ENCODE data around the gene PSTPIP1. TPM values are rescaled to one million over a fixed set of nuclear protein-coding genes. Genes with fewer than 3 reads are reported as not detected.

PSTPIP1 gene
- total and polyA plus RNA-seq, 2 of the 4 experiments (the other 2 are of a cell fraction), result 0.36 to 1.1 TPM

DNA sequence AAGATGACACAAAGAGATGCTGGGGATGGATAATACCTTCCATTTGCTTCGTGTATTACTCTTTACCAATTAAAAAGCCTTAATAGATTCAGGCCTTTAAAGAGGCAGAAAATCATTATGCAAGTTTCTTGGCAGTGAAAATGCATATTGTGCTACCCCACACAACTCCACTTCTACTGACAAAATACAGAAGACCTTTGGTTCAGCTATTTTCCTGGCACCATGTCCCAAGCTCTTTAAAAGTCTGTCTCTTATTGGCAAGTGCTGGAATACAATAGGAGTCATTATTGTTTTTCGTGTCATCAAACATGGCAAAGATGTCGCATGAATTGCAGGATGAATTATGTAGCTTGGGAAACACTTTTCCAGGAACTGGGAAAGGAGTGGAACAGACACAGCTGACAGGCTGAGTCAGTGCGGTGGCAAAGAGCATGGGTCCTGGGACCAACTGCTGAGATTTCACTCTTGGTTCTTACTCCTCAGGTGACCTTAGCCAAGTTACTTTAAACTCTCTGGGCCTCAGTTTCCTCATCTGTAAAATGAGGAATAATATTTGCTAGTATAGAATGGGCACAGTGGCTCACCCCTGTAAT lies 81.5 kb downstream of the PSTPIP1 start:
- dilution Hi-C loops (cut with HindIII; ENCODE audit: low sequenced_read_pairs, unreplicated experiment) (no loop called here), intact Hi-C loops (cut with micrococcal nuclease) (no loop called here), in situ Hi-C loops (cut with MboI; ENCODE audit: low sequenced_read_pairs) (no loop called here)
- Histone ChIP-seq H3K27ac (ENCODE audit: insufficient read depth, low read length) (no peak overlapping the region), H4K91ac (ENCODE audit: insufficient read depth, low read depth, low read length) (no peak overlapping the region), H2BK120ac (ENCODE audit: low read depth, low read length) (no peak overlapping the region), H2AFZ (replicated peaks; ENCODE audit: low read length, poor library complexity) (no peak overlapping the region), H3K18ac (ENCODE audit: low read depth, low read length) (no peak overlapping the region), H3K14ac (replicated peaks; ENCODE audit: low read depth, low read length) (no peak overlapping the region), H2AK9ac (replicated peaks; ENCODE audit: low read depth, low read length, poor library complexity) (no peak overlapping the region), H3K9ac (ENCODE audit: low read depth, low read length) (no peak overlapping the region), H3K9me3 (ENCODE audit: control insufficient read depth, insufficient read depth, low read length) (no peaks in the 10 kb centered on the region), H3K4me2 (ENCODE audit: low read depth, low read length) (no peak overlapping the region), H3K4ac (ENCODE audit: low read depth, low read length) (no peak overlapping the region), H3K23ac (ENCODE audit: low read depth, low read length) (no peak overlapping the region), H4K5ac (ENCODE audit: low read depth, low read length) (no peak overlapping the region), H3K56ac (ENCODE audit: extremely low read depth, insufficient read depth, low read length) (no peak overlapping the region), H3K9me1 (ENCODE audit: insufficient read depth, low read length) (no peaks in the 10 kb centered on the region), H3K79me1 (ENCODE audit: low read depth in 1 of 2, low read length in 2 of 2) (no peaks in the 10 kb centered on the region), H2AK5ac (ENCODE audit: low read depth, low read length) (no peak overlapping the region), H3K27me3 (ENCODE audit: control insufficient read depth, insufficient read depth, low read length) (peaks cover 5% of the 10 kb centered on the region), H2BK15ac (ENCODE audit: low read depth, low read length) (no peak overlapping the region), H2BK20ac (ENCODE audit: low read depth, low read length) (no peak overlapping the region), H4K8ac (ENCODE audit: low read depth in 2 of 2, low read length in 2 of 2) (no peak overlapping the region), H4K20me1 (ENCODE audit: insufficient read depth, low read length) (no peaks in the 10 kb centered on the region), H3K36me3 (ENCODE audit: control insufficient read depth, insufficient read depth, low read length) (no peaks in the 10 kb centered on the region), H3K4me1 (ENCODE audit: control insufficient read depth, insufficient read depth, low read length) (no peaks in the 10 kb centered on the region; the same call in 1 of the 2 replicates), H3K4me3 (ENCODE audit: insufficient read depth, low read depth, low read length) (no peak overlapping the region), H2BK5ac (ENCODE audit: low read depth, low read length, poor library complexity, severe bottlenecking) (no peak overlapping the region)
- DNase-seq (no peak), ATAC-seq (ENCODE audit: low read depth) (no peak)
- ChIA-PET CTCF (no interaction called here), POLR2A (ENCODE audit: unreplicated experiment) (no interaction called here)
- no TSS peak for BruUV-seq (replicated peaks)
- WGBS, 2 experiments (ENCODE audit: extremely low coverage in 2 of 2, insufficient read length in 1 of 2), result 67% methylated on average over 1 of the region's 4 CpGs; no CpG with 5 or more reads in 1 of the 2 experiments
- TF ChIP-seq BHLHE40 (IDR thresholded peaks at IDR 0.05; ENCODE audit: low read depth, low read length), result no peak
- no peak for TF ChIP-seq RCOR1 (IDR thresholded peaks at IDR 0.05; ENCODE audit: insufficient replicate concordance, low read length)
